GM12892 (cell line): ENCODE measurements around the gene ARL4A.

Experiments used
- POLR2A ChIP-seq: IDR thresholded peaks from 2 replicates; pipeline ENCODE4 v1.6.1; 2011; ENCODE audit warnings: low read depth, low read length, control low read depth
- POLR2AphosphoS5 ChIP-seq: IDR thresholded peaks from 2 replicates; pipeline ENCODE4 v1.6.1; 2011; ENCODE audit warnings: low read depth, low read length, control low read depth
- TAF1 ChIP-seq: IDR thresholded peaks from 2 replicates; pipeline ENCODE4 v1.6.1; 2011; ENCODE audit warnings: low read depth, mild to moderate bottlenecking, control low read depth, low read length, borderline replicate concordance

- TF ChIP-seq TAF1 (no peak), POLR2A (no peak), POLR2AphosphoS5 (no peak)
Observed at GRCh38 chr7:12735923-12736322, 48.5 kb downstream of the ARL4A start.
